ENCODE results near the gene MCM5. TPM values are rescaled to one million over a fixed set of nuclear protein-coding genes. Genes with fewer than 3 reads are reported as not detected.

The MCM5 gene
- total and polyA plus RNA-seq, 2 experiments from 2014 or later: 288 to 325 TPM

DNA sequence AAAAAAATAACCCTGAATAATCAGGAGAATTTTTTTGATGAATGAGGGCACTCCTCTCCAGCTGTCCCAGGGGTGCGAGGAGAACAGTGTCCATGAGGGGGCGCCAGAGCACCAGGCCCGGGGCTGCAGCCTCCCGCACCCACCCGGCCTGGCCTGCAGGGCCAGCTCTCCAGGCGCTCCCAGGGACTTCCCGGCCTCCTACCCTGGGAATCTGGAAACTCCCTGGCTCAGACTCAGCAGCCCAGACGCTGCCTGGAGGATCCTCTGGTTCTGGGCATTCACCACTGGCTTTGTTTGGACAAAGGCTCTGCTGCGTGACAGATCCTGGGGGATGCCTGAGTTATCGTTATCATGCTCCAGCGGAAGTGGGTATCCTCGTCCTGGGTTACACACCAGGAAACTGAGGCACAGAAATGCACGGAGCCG is 31.0 kb downstream of the MCM5 start:
- Histone ChIP-seq H3K4me2 (no peak overlapping the region), H3K4me1 (ENCODE audit: insufficient read depth) (peaks cover 18% of the 10 kb centered on the region), H3F3A (replicated peaks; ENCODE audit: low read depth) (peaks cover 62% of the 10 kb centered on the region), H3K9me2 (ENCODE audit: insufficient read depth) (peaks cover 4% of the 10 kb centered on the region; the same call in 1 of the 2 replicates), H4K20me1 (replicated peaks; ENCODE audit: insufficient read depth) (peaks cover 27% of the 10 kb centered on the region), H3K27me3 (ENCODE audit: insufficient read depth) (no peaks in the 10 kb centered on the region), H3K4me3 (no peak overlapping the region), H3K36me3 (ENCODE audit: insufficient read depth) (peaks cover 36% of the 10 kb centered on the region), H3K79me2 (replicated peaks; ENCODE audit: insufficient read depth) (peaks cover 16% of the 10 kb centered on the region; the same call in 1 of the 2 replicates), H2AFZ (no peak overlapping the region), H3K27ac (ENCODE audit: low read depth) (no peak overlapping the region)
- peak; percentile 90 for DNase-seq (ENCODE audit: low spot score)
- peaks cover 24% of the 10 kb centered on the region for H3K27me3 Mint-ChIP-seq (ENCODE audit: insufficient read depth, low read depth, poor library complexity)
- H3K27ac Mint-ChIP-seq: no peak overlapping the region
- peaks cover 14% of the 10 kb centered on the region for H3K4me1 Mint-ChIP-seq
- ATAC-seq: peak; percentile 69
- TF ChIP-seq, protein P1, sequence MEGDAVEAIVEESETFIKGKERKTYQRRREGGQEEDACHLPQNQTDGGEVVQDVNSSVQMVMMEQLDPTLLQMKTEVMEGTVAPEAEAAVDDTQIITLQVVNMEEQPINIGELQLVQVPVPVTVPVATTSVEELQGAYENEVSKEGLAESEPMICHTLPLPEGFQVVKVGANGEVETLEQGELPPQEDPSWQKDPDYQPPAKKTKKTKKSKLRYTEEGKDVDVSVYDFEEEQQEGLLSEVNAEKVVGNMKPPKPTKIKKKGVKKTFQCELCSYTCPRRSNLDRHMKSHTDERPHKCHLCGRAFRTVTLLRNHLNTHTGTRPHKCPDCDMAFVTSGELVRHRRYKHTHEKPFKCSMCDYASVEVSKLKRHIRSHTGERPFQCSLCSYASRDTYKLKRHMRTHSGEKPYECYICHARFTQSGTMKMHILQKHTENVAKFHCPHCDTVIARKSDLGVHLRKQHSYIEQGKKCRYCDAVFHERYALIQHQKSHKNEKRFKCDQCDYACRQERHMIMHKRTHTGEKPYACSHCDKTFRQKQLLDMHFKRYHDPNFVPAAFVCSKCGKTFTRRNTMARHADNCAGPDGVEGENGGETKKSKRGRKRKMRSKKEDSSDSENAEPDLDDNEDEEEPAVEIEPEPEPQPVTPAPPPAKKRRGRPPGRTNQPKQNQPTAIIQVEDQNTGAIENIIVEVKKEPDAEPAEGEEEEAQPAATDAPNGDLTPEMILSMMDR (conservative IDR thresholded peaks at IDR 0.05; ENCODE audit: low read depth in 2 of 2): peak; percentile 93 to 97
- no peak for TF ChIP-seq NANOG (IDR thresholded peaks at IDR 0.05; ENCODE audit: borderline replicate concordance)
- no peak for TF ChIP-seq ZNF331 (CRISPR knock-in tag; IDR thresholded peaks at IDR 0.05; ENCODE audit: low read depth)
- peaks cover 76% of the 10 kb centered on the region for H3K36me3 Mint-ChIP-seq (ENCODE audit: low read depth)
- H3K4me3 Mint-ChIP-seq: no peak overlapping the region
- H3K9me3 Mint-ChIP-seq: peaks cover 17% of the 10 kb centered on the region

DNA sequence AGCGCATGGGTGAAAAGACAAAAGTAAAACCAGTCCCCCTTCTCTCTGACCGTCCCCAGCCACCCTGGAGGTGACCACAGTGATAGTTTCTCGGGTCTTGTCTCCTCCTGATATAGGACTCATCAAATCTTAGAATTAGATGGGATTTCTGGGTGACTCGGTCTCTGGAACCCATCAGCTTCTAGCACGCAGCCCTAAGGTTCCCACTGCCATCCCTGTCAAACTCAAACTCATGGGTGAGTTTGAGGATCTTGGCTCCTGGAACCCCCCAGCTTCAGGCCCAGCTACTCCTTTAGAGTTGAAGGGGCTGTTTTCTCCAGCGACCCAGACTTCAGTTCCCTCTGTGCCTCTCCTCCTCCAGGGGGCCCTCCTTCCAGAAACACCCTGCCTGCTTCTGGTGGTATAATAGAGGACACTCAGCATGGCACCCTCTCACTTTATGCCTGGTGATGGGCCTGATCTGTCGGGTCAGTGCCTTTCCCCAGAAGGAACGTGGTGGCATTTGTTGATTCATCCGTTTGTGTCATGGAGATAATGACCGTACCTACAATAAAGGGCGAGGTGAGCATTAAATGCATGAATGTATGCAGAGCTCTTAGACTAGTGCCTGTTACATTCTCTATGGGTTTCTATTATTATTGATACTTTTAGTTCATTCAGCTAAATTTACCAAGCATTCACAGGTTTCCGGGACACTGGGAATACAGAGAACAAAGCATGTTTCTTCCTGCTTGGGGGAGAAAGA is 31.7 kb downstream of the MCM5 start:
- Histone ChIP-seq H3K4me1 (ENCODE audit: insufficient read depth) (peaks cover 11% of the 10 kb centered on the region), H4K20me1 (replicated peaks; ENCODE audit: insufficient read depth) (peaks cover 24% of the 10 kb centered on the region), H3K4me3 (no peak overlapping the region), H3K36me3 (ENCODE audit: insufficient read depth) (peaks cover 36% of the 10 kb centered on the region), H2AFZ (no peak overlapping the region), H3K9me2 (ENCODE audit: insufficient read depth) (peaks cover 4% of the 10 kb centered on the region; the same call in 1 of the 2 replicates), H3K27me3 (ENCODE audit: insufficient read depth) (no peaks in the 10 kb centered on the region), H3K27ac (ENCODE audit: low read depth) (no peak overlapping the region), H3K79me2 (replicated peaks; ENCODE audit: insufficient read depth) (peaks cover 16% of the 10 kb centered on the region; the same call in 1 of the 2 replicates), H3F3A (replicated peaks; ENCODE audit: low read depth) (peaks cover 60% of the 10 kb centered on the region), H3K4me2 (no peak overlapping the region)
- DNase-seq (ENCODE audit: low spot score) (no peak), ATAC-seq (no peak)
- Mint-ChIP-seq H3K9me3 (peaks cover 17% of the 10 kb centered on the region), H3K4me3 (no peak overlapping the region), H3K27ac (no peak overlapping the region), H3K27me3 (ENCODE audit: insufficient read depth, low read depth, poor library complexity) (peaks cover 23% of the 10 kb centered on the region), H3K36me3 (ENCODE audit: low read depth) (peaks cover 73% of the 10 kb centered on the region), H3K4me1 (peaks cover 8% of the 10 kb centered on the region)
- TF ChIP-seq, protein P2, sequence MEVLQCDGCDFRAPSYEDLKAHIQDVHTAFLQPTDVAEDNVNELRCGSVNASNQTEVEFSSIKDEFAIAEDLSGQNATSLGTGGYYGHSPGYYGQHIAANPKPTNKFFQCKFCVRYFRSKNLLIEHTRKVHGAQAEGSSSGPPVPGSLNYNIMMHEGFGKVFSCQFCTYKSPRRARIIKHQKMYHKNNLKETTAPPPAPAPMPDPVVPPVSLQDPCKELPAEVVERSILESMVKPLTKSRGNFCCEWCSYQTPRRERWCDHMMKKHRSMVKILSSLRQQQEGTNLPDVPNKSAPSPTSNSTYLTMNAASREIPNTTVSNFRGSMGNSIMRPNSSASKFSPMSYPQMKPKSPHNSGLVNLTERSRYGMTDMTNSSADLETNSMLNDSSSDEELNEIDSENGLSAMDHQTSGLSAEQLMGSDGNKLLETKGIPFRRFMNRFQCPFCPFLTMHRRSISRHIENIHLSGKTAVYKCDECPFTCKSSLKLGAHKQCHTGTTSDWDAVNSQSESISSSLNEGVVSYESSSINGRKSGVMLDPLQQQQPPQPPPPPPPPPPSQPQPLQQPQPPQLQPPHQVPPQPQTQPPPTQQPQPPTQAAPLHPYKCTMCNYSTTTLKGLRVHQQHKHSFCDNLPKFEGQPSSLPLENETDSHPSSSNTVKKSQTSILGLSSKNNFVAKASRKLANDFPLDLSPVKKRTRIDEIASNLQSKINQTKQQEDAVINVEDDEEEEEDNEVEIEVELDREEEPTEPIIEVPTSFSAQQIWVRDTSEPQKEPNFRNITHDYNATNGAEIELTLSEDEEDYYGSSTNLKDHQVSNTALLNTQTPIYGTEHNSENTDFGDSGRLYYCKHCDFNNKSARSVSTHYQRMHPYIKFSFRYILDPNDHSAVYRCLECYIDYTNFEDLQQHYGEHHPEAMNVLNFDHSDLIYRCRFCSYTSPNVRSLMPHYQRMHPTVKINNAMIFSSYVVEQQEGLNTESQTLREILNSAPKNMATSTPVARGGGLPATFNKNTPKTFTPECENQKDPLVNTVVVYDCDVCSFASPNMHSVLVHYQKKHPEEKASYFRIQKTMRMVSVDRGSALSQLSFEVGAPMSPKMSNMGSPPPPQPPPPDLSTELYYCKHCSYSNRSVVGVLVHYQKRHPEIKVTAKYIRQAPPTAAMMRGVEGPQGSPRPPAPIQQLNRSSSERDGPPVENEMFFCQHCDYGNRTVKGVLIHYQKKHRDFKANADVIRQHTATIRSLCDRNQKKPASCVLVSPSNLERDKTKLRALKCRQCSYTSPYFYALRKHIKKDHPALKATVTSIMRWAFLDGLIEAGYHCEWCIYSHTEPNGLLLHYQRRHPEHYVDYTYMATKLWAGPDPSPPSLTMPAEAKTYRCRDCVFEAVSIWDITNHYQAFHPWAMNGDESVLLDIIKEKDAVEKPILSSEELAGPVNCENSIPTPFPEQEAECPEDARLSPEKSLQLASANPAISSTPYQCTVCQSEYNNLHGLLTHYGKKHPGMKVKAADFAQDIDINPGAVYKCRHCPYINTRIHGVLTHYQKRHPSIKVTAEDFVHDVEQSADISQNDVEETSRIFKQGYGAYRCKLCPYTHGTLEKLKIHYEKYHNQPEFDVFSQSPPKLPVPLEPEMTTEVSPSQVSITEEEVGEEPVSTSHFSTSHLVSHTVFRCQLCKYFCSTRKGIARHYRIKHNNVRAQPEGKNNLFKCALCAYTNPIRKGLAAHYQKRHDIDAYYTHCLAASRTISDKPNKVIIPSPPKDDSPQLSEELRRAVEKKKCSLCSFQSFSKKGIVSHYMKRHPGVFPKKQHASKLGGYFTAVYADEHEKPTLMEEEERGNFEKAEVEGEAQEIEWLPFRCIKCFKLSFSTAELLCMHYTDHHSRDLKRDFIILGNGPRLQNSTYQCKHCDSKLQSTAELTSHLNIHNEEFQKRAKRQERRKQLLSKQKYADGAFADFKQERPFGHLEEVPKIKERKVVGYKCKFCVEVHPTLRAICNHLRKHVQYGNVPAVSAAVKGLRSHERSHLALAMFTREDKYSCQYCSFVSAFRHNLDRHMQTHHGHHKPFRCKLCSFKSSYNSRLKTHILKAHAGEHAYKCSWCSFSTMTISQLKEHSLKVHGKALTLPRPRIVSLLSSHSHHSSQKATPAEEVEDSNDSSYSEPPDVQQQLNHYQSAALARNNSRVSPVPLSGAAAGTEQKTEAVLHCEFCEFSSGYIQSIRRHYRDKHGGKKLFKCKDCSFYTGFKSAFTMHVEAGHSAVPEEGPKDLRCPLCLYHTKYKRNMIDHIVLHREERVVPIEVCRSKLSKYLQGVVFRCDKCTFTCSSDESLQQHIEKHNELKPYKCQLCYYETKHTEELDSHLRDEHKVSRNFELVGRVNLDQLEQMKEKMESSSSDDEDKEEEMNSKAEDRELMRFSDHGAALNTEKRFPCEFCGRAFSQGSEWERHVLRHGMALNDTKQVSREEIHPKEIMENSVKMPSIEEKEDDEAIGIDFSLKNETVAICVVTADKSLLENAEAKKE (CRISPR knock-in tag; IDR thresholded peaks at IDR 0.05): no peak
- TF ChIP-seq ZNF114 (CRISPR knock-in tag; IDR thresholded peaks at IDR 0.05) (no peak), CREB1 (CRISPR knock-in tag; IDR thresholded peaks at IDR 0.05; ENCODE audit: low read depth) (no peak), NANOG (IDR thresholded peaks at IDR 0.05; ENCODE audit: borderline replicate concordance) (no peak), POLR2AphosphoS5 (IDR thresholded peaks at IDR 0.05; ENCODE audit: low read depth) (no peak), STAT1 (IDR thresholded peaks at IDR 0.05; ENCODE audit: unreplicated experiment) (no peak)
- TF ChIP-seq, protein P3, sequence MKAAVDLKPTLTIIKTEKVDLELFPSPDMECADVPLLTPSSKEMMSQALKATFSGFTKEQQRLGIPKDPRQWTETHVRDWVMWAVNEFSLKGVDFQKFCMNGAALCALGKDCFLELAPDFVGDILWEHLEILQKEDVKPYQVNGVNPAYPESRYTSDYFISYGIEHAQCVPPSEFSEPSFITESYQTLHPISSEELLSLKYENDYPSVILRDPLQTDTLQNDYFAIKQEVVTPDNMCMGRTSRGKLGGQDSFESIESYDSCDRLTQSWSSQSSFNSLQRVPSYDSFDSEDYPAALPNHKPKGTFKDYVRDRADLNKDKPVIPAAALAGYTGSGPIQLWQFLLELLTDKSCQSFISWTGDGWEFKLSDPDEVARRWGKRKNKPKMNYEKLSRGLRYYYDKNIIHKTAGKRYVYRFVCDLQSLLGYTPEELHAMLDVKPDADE (IDR thresholded peaks at IDR 0.05): no peak
- TF ChIP-seq, protein P1 (conservative IDR thresholded peaks at IDR 0.05; ENCODE audit: low read depth in 2 of 2): no peak

Measured in GM23338 (cell line).